Upper lobe of right lung (tissue), 1 donor: ENCODE results near the gene LRWD1. TPM values are rescaled to one million over a fixed set of nuclear protein-coding genes. Genes with fewer than 3 reads are reported as not detected.

Source experiments
- ATAC-seq: fragments of 200-7000 bp; cut with Tn5 transposase; one replicate; pipeline ENCODE4 v1.9.1; 2020; ENCODE audit warnings: mild to moderate bottlenecking, moderate library complexity
- DNase-seq: peaks from one replicate; pipeline ENCODE4 v3.0.0-alpha.2; 2020
- H3K27ac ChIP-seq: fragments of 200-600 bp; one replicate; pipeline ENCODE4 v1.8.0; 2022
- H3K27me3 ChIP-seq: fragments of 200-600 bp; one replicate; pipeline ENCODE4 v1.8.0; 2022; ENCODE audit warnings: mild to moderate bottlenecking
- H3K36me3 ChIP-seq: fragments of 200-600 bp; one replicate; pipeline ENCODE4 v1.8.0; 2022
- H3K4me1 ChIP-seq: fragments of 200-600 bp; one replicate; pipeline ENCODE4 v1.8.0; 2022
- H3K4me3 ChIP-seq: fragments of 200-600 bp; one replicate; pipeline ENCODE4 v1.8.0; 2022; ENCODE audit warnings: mild to moderate bottlenecking
- H3K9me3 ChIP-seq: fragments of 200-600 bp; one replicate; pipeline ENCODE4 v1.8.0; 2022
- intact Hi-C: fragments of 100-400 bp; cut with DNase I; formaldehyde crosslinking; loops from one replicate; pipeline ENCODE4 v1.11.0; 2022
- total RNA-seq: library from RNA; stranded (reverse); fragmentation: NEBNext Ultra II Directional; extraction: Animal tissue kit (Norgen Biotek cat#: 25700); gene quantifications from one replicate; pipeline ENCODE4 v1.2.1, GENCODE V29; 2021
- TF ChIP-seq, protein P1 (sequence below): fragments of 200-600 bp; IDR thresholded peaks from one replicate; pipeline ENCODE4 v1.8.0; 2022; ENCODE audit warnings: antibody characterized with exemption
- donor health status: DM: no; HTN: yes; CAD: no; lungs with severe emphysema.

The LRWD1 gene
- total RNA-seq, 1 donor from 2014 or later = 15.7 TPM

DNA sequence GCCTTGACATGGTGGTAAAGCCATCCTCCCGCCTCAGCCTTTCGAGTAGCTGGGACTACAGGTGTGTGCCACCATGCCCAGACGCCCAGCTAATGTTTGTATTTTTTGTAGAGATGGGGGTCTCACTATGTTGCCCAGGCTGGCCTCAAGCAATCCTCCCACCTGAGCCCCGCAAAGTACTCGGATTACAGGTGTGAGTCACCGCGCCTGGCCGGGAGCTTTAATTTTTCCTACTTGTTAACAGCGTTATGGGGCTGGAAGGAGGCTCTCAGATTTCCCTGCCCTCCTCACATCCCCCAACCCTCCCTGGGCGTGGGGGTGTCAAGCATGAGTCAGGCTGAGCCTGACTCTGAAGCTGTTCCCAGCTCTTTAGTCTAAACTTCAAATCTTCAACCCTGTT lies 8.5 kb upstream of the LRWD1 start:
- Histone ChIP-seq H3K4me1 (no peaks in the 10 kb centered on the region), H3K9me3 (no peaks in the 10 kb centered on the region), H3K27ac (no peak overlapping the region), H3K4me3 (no peak overlapping the region), H3K27me3 (no peaks in the 10 kb centered on the region), H3K36me3 (peaks cover 33% of the 10 kb centered on the region)
- DNase-seq (no peak), ATAC-seq (no peak)
- TF ChIP-seq, protein P1, sequence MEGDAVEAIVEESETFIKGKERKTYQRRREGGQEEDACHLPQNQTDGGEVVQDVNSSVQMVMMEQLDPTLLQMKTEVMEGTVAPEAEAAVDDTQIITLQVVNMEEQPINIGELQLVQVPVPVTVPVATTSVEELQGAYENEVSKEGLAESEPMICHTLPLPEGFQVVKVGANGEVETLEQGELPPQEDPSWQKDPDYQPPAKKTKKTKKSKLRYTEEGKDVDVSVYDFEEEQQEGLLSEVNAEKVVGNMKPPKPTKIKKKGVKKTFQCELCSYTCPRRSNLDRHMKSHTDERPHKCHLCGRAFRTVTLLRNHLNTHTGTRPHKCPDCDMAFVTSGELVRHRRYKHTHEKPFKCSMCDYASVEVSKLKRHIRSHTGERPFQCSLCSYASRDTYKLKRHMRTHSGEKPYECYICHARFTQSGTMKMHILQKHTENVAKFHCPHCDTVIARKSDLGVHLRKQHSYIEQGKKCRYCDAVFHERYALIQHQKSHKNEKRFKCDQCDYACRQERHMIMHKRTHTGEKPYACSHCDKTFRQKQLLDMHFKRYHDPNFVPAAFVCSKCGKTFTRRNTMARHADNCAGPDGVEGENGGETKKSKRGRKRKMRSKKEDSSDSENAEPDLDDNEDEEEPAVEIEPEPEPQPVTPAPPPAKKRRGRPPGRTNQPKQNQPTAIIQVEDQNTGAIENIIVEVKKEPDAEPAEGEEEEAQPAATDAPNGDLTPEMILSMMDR = no peak
- intact Hi-C loops = no loop called here

DNA sequence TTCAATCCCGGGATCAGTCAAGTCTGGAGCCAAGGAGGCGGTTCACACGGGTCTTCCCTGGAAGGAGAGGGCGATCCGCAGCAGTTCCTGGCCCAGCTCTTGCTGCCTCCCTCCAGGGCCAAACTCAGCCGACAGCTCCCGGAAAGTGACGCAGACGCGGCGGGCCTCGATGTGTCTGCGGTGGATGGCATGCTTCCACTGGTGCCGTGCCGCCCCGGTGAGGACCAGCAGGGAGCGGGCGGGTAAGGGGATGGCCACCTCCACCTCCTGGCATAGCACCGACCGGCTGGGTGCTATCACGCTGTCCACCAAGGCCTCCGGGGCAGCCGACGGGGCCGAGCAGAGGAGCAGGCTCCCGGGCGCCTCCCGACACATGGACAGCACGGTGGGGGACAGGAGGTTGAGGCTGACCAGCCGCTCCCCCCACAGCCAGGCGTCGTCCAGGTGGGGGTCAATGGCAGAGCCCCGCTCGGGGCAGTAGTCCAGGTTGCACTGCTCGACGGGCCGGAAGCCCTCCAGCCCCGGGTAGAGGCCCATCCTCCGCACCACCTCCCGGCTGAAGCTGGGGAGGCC lies 7.3 kb upstream of the LRWD1 start:
- intact Hi-C loops = no loop called here
- Histone ChIP-seq H3K4me3 (no peak overlapping the region), H3K36me3 (peaks cover 33% of the 10 kb centered on the region), H3K9me3 (no peaks in the 10 kb centered on the region), H3K27me3 (no peaks in the 10 kb centered on the region), H3K27ac (no peak overlapping the region), H3K4me1 (no peaks in the 10 kb centered on the region)
- no peak for ATAC-seq
- DNase-seq = no peak
- TF ChIP-seq, protein P1 = no peak

DNA sequence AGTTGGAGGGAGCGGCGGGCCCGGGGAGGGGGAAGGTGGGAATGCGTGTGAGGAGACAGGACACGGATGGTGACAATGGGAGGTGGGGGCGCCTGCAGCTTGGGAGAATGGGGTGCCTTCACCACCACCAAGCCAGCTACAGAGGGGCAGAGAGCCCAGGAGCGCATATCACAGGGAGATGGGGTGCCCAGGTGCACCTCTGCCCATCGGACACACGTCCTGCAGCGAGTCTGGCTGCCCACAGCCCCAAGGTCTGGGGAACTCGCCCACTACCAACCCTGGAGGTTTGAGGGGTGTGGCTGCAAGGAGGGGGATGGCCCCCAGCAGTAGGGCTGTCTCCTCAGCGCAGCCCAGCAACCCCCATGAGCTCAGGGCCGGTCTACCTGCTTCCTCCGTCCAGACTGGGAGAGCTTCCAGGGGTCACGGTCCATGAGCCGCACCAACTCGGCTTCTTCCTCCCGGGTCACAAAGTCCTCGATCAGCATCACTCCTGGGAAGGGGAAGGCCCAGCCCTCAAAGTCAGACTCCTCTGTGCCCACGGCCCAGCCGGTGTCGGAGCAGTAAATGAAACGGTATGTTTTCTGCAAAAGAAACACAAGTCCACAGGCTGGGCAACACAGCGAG lies 5.5 kb upstream of the LRWD1 start:
- TF ChIP-seq, protein P1 = no peak
- no peak for DNase-seq
- Histone ChIP-seq H3K4me3 (no peak overlapping the region), H3K4me1 (peaks cover 10% of the 10 kb centered on the region), H3K27ac (no peak overlapping the region), H3K36me3 (peaks cover 33% of the 10 kb centered on the region), H3K27me3 (no peaks in the 10 kb centered on the region), H3K9me3 (no peaks in the 10 kb centered on the region)
- no peak for ATAC-seq
- intact Hi-C loops = no loop called here

DNA sequence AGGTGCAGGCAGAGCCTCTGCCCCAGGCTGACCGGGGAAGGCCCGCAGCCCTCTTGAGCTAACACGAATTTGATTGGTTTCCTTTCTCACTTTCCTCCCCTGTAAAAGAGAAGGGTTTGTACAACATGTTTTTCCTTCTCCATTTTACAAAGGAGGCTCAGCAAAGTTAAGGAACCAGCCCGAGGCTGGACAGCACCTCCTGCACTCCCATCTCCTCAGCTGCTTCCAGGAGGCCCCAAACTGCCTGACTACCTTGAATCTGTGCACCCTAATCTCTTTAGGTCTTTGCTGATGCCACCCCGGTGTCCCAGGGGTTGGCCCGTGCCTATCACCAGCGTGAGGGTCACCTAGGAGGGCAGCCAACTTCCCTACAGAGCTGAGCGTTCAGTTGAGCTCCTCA lies 4.3 kb upstream of the LRWD1 start:
- Histone ChIP-seq H3K4me3 (no peak overlapping the region), H3K4me1 (peaks cover 11% of the 10 kb centered on the region), H3K36me3 (peaks cover 33% of the 10 kb centered on the region), H3K27ac (no peak overlapping the region), H3K27me3 (no peaks in the 10 kb centered on the region), H3K9me3 (no peaks in the 10 kb centered on the region)
- DNase-seq (no peak), ATAC-seq (no peak)
- intact Hi-C loops = loop anchor here (10.0 kb wide), 1 partner anchor 46 kb away; no protein-coding TSS in a partner anchor
- TF ChIP-seq, protein P1 = no peak

DNA sequence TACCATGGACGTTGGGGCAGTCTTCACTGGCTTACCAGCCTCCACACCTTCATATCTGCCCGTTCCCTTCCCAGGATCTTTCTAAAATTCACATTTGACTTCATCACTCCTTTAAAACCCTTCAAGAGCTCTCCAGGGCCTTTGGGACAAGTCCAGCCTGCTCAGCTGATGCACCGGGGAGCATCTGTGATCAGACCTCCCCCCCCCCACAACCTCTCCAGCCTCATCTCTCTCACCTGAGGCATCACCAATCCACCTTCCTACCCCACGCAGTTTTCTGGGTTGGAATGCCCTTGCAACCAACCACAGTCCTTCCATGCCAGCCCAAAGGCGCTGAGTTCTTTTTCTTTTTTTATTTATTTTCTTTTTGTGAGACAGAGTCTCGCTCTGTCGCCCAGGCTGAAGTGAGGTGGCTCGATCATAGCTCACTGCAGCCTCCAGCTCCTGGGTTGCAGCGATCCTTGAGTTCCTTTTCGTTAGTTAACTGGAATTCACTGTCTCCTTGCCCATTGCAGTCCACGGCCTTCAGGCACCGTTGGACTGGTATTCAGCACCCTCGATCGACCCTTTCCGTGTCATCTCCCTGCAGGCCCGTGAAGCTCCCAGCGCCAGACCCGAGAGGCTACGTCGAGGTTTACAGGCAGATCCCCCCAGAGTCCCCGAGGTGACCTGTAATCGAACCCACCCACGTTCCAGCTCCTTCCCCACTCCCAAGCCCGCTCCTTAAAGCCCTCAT lies 775 bp upstream of the LRWD1 start:
- no peak for DNase-seq
- Histone ChIP-seq H3K9me3 (no peaks in the 10 kb centered on the region), H3K4me3 (peak overlapping the region; percentile 100), H3K4me1 (peaks cover 20% of the 10 kb centered on the region), H3K27ac (peak overlapping the region; percentile 87), H3K27me3 (no peaks in the 10 kb centered on the region), H3K36me3 (peaks cover 5% of the 10 kb centered on the region)
- ATAC-seq = no peak
- intact Hi-C loops = loop anchor here (10.0 kb wide), 1 partner anchor 49 kb away; no protein-coding TSS in a partner anchor
- TF ChIP-seq, protein P1 = no peak
